ENCODE results near the gene CLSTN2.

CLSTN2 gene

GRCh38 chr3:140252812-140253656 lies 318.0 kb downstream of the CLSTN2 start:
- Histone ChIP-seq H3K4me3 (ENCODE audit: low read length) (no peak overlapping the region), H3K27me3 (ENCODE audit: control insufficient read depth, low read length) (no peaks in the 10 kb centered on the region), H3K36me3 (ENCODE audit: control insufficient read depth, low read length) (no peaks in the 10 kb centered on the region), H3K9me3 (ENCODE audit: control insufficient read depth, insufficient read depth, low read length) (no peaks in the 10 kb centered on the region), H3K4me2 (ENCODE audit: low read length) (no peak overlapping the region), H4K20me1 (ENCODE audit: control insufficient read depth, insufficient read depth, low read depth, low read length) (no peaks in the 10 kb centered on the region), H3K79me2 (ENCODE audit: control insufficient read depth, low read length) (no peaks in the 10 kb centered on the region), H3K27ac (ENCODE audit: low read depth, low read length) (no peak overlapping the region), H3K9me2 (replicated peaks; ENCODE audit: control insufficient read depth, low read length) (no peaks in the 10 kb centered on the region), H3F3A (ENCODE audit: control insufficient read depth, insufficient read depth) (no peaks in the 10 kb centered on the region), H3K4me1 (ENCODE audit: control insufficient read depth, low read length) (no peaks in the 10 kb centered on the region)
- TF ChIP-seq CTCF (IDR thresholded peaks at IDR 0.05; ENCODE audit: low read depth, low read length, poor library complexity, severe bottlenecking) (no peak), EZH2phosphoT487 (IDR thresholded peaks at IDR 0.05; ENCODE audit: borderline replicate concordance, low read length) (no peak)

- H3K4me3 ChIP-seq (ENCODE audit: low read length): no peak overlapping the region
- no peak for TF ChIP-seq EZH2phosphoT487 (IDR thresholded peaks at IDR 0.05; ENCODE audit: borderline replicate concordance, low read length)
- TF ChIP-seq CTCF (IDR thresholded peaks at IDR 0.05; ENCODE audit: low read depth, low read length, poor library complexity, severe bottlenecking): no peak
- no peaks in the 10 kb centered on the region for H3K36me3 ChIP-seq (ENCODE audit: control insufficient read depth, low read length)
- H3K4me1 ChIP-seq (ENCODE audit: control insufficient read depth, low read length): no peaks in the 10 kb centered on the region
- H3K4me2 ChIP-seq (ENCODE audit: low read length): no peak overlapping the region
- no peaks in the 10 kb centered on the region for H4K20me1 ChIP-seq (ENCODE audit: control insufficient read depth, insufficient read depth, low read depth, low read length)
- no peaks in the 10 kb centered on the region for H3F3A ChIP-seq (ENCODE audit: control insufficient read depth, insufficient read depth)
- H3K79me2 ChIP-seq (ENCODE audit: control insufficient read depth, low read length): no peaks in the 10 kb centered on the region
- no peak overlapping the region for H3K27ac ChIP-seq (ENCODE audit: low read depth, low read length)
- H3K9me2 ChIP-seq (replicated peaks; ENCODE audit: control insufficient read depth, low read length): no peaks in the 10 kb centered on the region
- H3K27me3 ChIP-seq (ENCODE audit: control insufficient read depth, low read length): no peaks in the 10 kb centered on the region
- H3K9me3 ChIP-seq (ENCODE audit: control insufficient read depth, insufficient read depth, low read length): no peaks in the 10 kb centered on the region
Observed at GRCh38 chr3:140258222-140258724, 323.3 kb downstream of the CLSTN2 start.

- TF ChIP-seq CTCF (IDR thresholded peaks at IDR 0.05; ENCODE audit: low read depth, low read length, poor library complexity, severe bottlenecking): no peak
- no peak for TF ChIP-seq EZH2phosphoT487 (IDR thresholded peaks at IDR 0.05; ENCODE audit: borderline replicate concordance, low read length)
- H3K79me2 ChIP-seq (ENCODE audit: control insufficient read depth, low read length): no peaks in the 10 kb centered on the region
Observed at GRCh38 chr3:140265302-140265701, 330.3 kb downstream of the CLSTN2 start.

More at GRCh38 chr3:140265302-140265701, 330.3 kb downstream of the CLSTN2 start:
- Histone ChIP-seq H3K9me2 (replicated peaks; ENCODE audit: control insufficient read depth, low read length) (no peaks in the 10 kb centered on the region), H3K9me3 (ENCODE audit: control insufficient read depth, insufficient read depth, low read length) (no peaks in the 10 kb centered on the region), H4K20me1 (ENCODE audit: control insufficient read depth, insufficient read depth, low read depth, low read length) (no peaks in the 10 kb centered on the region), H3F3A (ENCODE audit: control insufficient read depth, insufficient read depth) (no peaks in the 10 kb centered on the region), H3K27me3 (ENCODE audit: control insufficient read depth, low read length) (no peaks in the 10 kb centered on the region), H3K4me3 (ENCODE audit: low read length) (no peak overlapping the region), H3K4me1 (ENCODE audit: control insufficient read depth, low read length) (no peaks in the 10 kb centered on the region), H3K27ac (ENCODE audit: low read depth, low read length) (no peak overlapping the region), H3K36me3 (ENCODE audit: control insufficient read depth, low read length) (no peaks in the 10 kb centered on the region), H3K4me2 (ENCODE audit: low read length) (no peak overlapping the region)

All from DOHH2 (cell line).